ENCODE data around the gene ERMN. TPM values are rescaled to one million over a fixed set of nuclear protein-coding genes. Genes with fewer than 3 reads are reported as not detected.

ERMN gene
- total and polyA plus RNA-seq, 2 of the 13 experiments (the other 11 are each of a cell fraction or from before 2014, with no cell fraction given) = not detected

DNA sequence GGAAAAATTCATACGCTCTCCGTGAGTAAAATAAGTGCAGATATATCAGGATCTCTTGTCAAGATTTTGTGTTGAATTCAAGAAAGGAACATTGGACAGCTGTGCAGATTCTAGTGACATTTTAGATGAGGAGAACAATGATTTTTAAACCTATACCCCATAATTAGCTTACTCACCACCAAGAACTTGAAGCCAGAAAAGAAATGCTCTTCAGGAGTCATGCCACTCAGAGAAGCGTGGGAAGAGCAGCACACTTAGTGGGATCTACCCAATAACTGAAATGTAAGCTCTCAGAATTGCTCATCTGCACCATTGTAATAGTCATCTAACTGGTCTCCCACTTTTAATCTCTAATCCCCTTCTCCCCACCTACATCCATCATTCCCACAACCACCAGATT is 9.2 kb upstream of the ERMN start:
- DNase-seq (ENCODE audit: low spot score) = no peak
- Histone ChIP-seq H3K9ac (ENCODE audit: insufficient read depth, low read depth, low read length) (no peak overlapping the region), H3K4me3 (replicated peaks in 1 of 3; ENCODE audit: insufficient read depth in 1 of 3, low read depth in 2 of 3, low read length in 3 of 3) (no peak overlapping the region), H4K20me1 (ENCODE audit: insufficient read depth, low read length) (no peaks in the 10 kb centered on the region), H3K4me2 (ENCODE audit: low read depth, low read length) (no peak overlapping the region), H2AFZ (ENCODE audit: low read length) (no peak overlapping the region), H3K79me2 (ENCODE audit: insufficient read depth, low read length) (no peaks in the 10 kb centered on the region), H3K9me3 (ENCODE audit: low read length) (no peaks in the 10 kb centered on the region), H3K27ac (ENCODE audit: extremely low read length, insufficient read depth, low read length) (no peak overlapping the region), H3K36me3 (replicated peaks in 1 of 2; ENCODE audit: control insufficient read depth in 1 of 2, insufficient read depth in 2 of 2, low read length in 2 of 2) (no peaks in the 10 kb centered on the region), H3K4me1 (ENCODE audit: insufficient read depth, low read length) (no peaks in the 10 kb centered on the region), H3K27me3 (ENCODE audit: control insufficient read depth in 1 of 2, insufficient read depth in 2 of 2, low read length in 2 of 2) (no peaks in the 10 kb centered on the region)
- no peak for FAIRE-seq
- no TSS peak for BruUV-seq (replicated peaks)
- TF ChIP-seq ZNF737 (CRISPR knock-in tag; IDR thresholded peaks at IDR 0.05; ENCODE audit: borderline replicate concordance) = no peak
- TF ChIP-seq CEBPB (IDR thresholded peaks at IDR 0.05; ENCODE audit: borderline replicate concordance, low read depth, low read length) = no peak
- TF ChIP-seq SMARCC2 (IDR thresholded peaks at IDR 0.05) = no peak
- TF ChIP-seq, protein P1, sequence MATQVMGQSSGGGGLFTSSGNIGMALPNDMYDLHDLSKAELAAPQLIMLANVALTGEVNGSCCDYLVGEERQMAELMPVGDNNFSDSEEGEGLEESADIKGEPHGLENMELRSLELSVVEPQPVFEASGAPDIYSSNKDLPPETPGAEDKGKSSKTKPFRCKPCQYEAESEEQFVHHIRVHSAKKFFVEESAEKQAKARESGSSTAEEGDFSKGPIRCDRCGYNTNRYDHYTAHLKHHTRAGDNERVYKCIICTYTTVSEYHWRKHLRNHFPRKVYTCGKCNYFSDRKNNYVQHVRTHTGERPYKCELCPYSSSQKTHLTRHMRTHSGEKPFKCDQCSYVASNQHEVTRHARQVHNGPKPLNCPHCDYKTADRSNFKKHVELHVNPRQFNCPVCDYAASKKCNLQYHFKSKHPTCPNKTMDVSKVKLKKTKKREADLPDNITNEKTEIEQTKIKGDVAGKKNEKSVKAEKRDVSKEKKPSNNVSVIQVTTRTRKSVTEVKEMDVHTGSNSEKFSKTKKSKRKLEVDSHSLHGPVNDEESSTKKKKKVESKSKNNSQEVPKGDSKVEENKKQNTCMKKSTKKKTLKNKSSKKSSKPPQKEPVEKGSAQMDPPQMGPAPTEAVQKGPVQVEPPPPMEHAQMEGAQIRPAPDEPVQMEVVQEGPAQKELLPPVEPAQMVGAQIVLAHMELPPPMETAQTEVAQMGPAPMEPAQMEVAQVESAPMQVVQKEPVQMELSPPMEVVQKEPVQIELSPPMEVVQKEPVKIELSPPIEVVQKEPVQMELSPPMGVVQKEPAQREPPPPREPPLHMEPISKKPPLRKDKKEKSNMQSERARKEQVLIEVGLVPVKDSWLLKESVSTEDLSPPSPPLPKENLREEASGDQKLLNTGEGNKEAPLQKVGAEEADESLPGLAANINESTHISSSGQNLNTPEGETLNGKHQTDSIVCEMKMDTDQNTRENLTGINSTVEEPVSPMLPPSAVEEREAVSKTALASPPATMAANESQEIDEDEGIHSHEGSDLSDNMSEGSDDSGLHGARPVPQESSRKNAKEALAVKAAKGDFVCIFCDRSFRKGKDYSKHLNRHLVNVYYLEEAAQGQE (IDR thresholded peaks at IDR 0.05; ENCODE audit: borderline replicate concordance in 1 of 2, low read depth in 1 of 2, low read length in 2 of 2) = no peak
- TF ChIP-seq ATM (IDR thresholded peaks at IDR 0.05; ENCODE audit: borderline replicate concordance) = no peak
- no peak for TF ChIP-seq ZNF749 (CRISPR knock-in tag; IDR thresholded peaks at IDR 0.05; ENCODE audit: borderline replicate concordance)
- TF ChIP-seq, protein P2, sequence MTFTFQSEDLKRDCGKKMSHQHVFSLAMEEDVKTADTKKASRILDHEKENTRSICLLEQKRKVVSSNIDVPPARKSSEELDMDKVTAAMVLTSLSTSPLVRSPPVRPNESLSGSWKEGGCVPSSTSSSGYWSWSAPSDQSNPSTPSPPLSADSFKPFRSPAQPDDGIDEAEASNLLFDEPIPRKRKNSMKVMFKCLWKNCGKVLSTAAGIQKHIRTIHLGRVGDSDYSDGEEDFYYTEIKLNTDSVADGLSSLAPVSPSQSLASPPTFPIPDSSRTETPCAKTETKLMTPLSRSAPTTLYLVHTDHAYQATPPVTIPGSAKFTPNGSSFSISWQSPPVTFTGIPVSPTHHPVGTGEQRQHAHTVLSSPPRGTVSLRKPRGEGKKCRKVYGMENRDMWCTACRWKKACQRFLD (CRISPR knock-in tag; IDR thresholded peaks at IDR 0.05; ENCODE audit: borderline replicate concordance) = no peak
- TF ChIP-seq, protein P3, sequence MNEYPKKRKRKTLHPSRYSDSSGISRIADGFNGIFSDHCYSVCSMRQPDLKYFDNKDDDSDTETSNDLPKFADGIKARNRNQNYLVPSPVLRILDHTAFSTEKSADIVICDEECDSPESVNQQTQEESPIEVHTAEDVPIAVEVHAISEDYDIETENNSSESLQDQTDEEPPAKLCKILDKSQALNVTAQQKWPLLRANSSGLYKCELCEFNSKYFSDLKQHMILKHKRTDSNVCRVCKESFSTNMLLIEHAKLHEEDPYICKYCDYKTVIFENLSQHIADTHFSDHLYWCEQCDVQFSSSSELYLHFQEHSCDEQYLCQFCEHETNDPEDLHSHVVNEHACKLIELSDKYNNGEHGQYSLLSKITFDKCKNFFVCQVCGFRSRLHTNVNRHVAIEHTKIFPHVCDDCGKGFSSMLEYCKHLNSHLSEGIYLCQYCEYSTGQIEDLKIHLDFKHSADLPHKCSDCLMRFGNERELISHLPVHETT (CRISPR knock-in tag; conservative IDR thresholded peaks at IDR 0.05) = no peak
- TF ChIP-seq ZIK1 (CRISPR knock-in tag; IDR thresholded peaks at IDR 0.05; ENCODE audit: borderline replicate concordance, low read depth) = no peak
- TF ChIP-seq REXO4 (CRISPR knock-in tag; IDR thresholded peaks at IDR 0.05; ENCODE audit: borderline replicate concordance) = no peak
- TF ChIP-seq TGIF2 (CRISPR knock-in tag; IDR thresholded peaks at IDR 0.05) = no peak
- TF ChIP-seq GATAD1 (CRISPR knock-in tag; IDR thresholded peaks at IDR 0.05) = no peak
- no peak for TF ChIP-seq RXRB (CRISPR knock-in tag; IDR thresholded peaks at IDR 0.05; ENCODE audit: borderline replicate concordance)
- TF ChIP-seq MZF1 (CRISPR knock-in tag; IDR thresholded peaks at IDR 0.05; ENCODE audit: borderline replicate concordance) = no peak
- TF ChIP-seq NONO (IDR thresholded peaks at IDR 0.05) = no peak
- TF ChIP-seq NONO (CRISPR knock-in tag; conservative IDR thresholded peaks at IDR 0.05) = no peak
- TF ChIP-seq ZMYM3 (CRISPR knock-in tag; IDR thresholded peaks at IDR 0.05) = no peak
- no peak for TF ChIP-seq SRSF4 (IDR thresholded peaks at IDR 0.05; ENCODE audit: low read depth, low read length, poor library complexity, severe bottlenecking)
- TF ChIP-seq, protein P4, sequence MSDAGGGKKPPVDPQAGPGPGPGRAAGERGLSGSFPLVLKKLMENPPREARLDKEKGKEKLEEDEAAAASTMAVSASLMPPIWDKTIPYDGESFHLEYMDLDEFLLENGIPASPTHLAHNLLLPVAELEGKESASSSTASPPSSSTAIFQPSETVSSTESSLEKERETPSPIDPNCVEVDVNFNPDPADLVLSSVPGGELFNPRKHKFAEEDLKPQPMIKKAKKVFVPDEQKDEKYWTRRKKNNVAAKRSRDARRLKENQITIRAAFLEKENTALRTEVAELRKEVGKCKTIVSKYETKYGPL (CRISPR knock-in tag; IDR thresholded peaks at IDR 0.05) = no peak
- no peak for ATAC-seq
- ChIA-PET POLR2A (no interaction called here), CTCF (ENCODE audit: low intra/inter-chr PET ratio, low total read pairs) (interaction anchor here (2.2 kb wide), 1 partner anchor 28 kb away, joined by 4 read pairs; no protein-coding TSS in a partner anchor)
- in situ Hi-C loops (cut with HindIII; ENCODE audit: extremely low pct_ligation_motif_present, low pct_unique_long_range_greater_than_20kb) (no loop called here), intact Hi-C loops (cut with micrococcal nuclease; ENCODE audit: unreplicated experiment) (loop anchor here (10.0 kb wide), 1 partner anchor 1960 kb away; no protein-coding TSS in a partner anchor)
- 4% methylated on average over 3 of the region's 3 CpGs for WGBS (ENCODE audit: low lambda C conversion rate)
